Activated CD4-positive, alpha-beta memory T cell treated with anti-CD3 and anti-CD28 coated beads for 36 hours (primary cell): ENCODE results near the gene ZNF397. TPM values are rescaled to one million over a fixed set of nuclear protein-coding genes. Genes with fewer than 3 reads are reported as not detected.

Source experiments
- CTCF ChIA-PET: fragments of 350-600 bp; sonication (Branson Sonifier 250); formaldehyde crosslinking; loops from one replicate; lab custom pipeline; 2021; ENCODE audit warnings: antibody characterized with exemption, inconsistent platforms; lab: Charles Lee
- POLR2A ChIA-PET: fragments of 350-600 bp; sonication (Branson Sonifier 250); formaldehyde crosslinking; loops from one replicate; lab custom pipeline; 2021; ENCODE audit warnings: antibody characterized with exemption; lab: Charles Lee
- DNase-seq: peaks from one replicate; pipeline ENCODE4 v3.0.0-alpha.2; 2020
- H3K27ac Mint-ChIP-seq: one replicate; pipeline ENCODE4 v1.8.0; 2021; ENCODE audit warnings: mixed read lengths
- H3K27me3 Mint-ChIP-seq: one replicate; pipeline ENCODE4 v1.8.0; 2021; ENCODE audit warnings: mixed read lengths
- H3K36me3 Mint-ChIP-seq: one replicate; pipeline ENCODE4 v1.8.0; 2021; ENCODE audit warnings: mixed read lengths
- H3K4me1 Mint-ChIP-seq: one replicate; pipeline ENCODE4 v1.8.0; 2021; ENCODE audit warnings: low read depth, mixed read lengths
- H3K4me3 Mint-ChIP-seq: one replicate; pipeline ENCODE4 v1.8.0; 2021; ENCODE audit warnings: mild to moderate bottlenecking, mixed read lengths
- H3K9me3 Mint-ChIP-seq: one replicate; pipeline ENCODE4 v1.8.0; 2021; ENCODE audit warnings: mixed read lengths
- intact Hi-C: fragments of 100-400 bp; cut with micrococcal nuclease; formaldehyde crosslinking; loops from one replicate; pipeline ENCODE4 v1.15.1; 2023
- total RNA-seq, 2 experiments: library from RNA; stranded (reverse); gene quantifications; one replicate each; pipeline ENCODE4 v1.2.3, GENCODE V29; 2021

ZNF397 gene
- total RNA-seq, 2 experiments from 2014 or later = 19.2 to 19.6 TPM

DNA sequence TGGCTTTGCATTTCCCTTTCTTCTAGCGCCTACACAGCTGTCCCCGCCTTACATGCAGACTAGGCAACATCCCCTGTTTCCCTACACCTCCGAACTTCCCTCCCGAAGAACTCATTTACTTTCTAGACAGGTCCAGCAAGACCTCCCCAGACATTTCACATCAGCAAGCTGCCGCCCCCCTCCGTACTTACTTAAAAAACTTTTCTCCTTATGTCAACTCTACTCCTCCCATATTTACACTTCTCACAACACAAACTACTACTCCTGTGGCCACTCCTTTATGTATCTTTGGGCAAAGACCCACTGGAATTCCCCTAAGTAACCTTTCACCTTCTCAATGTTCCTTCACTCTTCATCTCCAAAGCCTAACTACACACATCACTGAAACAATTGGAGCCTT is 20.4 kb upstream of the ZNF397 start:
- no peak overlapping the region for H3K27ac Mint-ChIP-seq
- no peaks in the 10 kb centered on the region for H3K4me1 Mint-ChIP-seq
- ChIA-PET POLR2A (no interaction called here), CTCF (no interaction called here)
- H3K4me3 Mint-ChIP-seq = no peak overlapping the region
- H3K27me3 Mint-ChIP-seq = peaks cover 2% of the 10 kb centered on the region
- no peak for DNase-seq
- intact Hi-C loops = no loop called here
- no peaks in the 10 kb centered on the region for H3K36me3 Mint-ChIP-seq
- no peaks in the 10 kb centered on the region for H3K9me3 Mint-ChIP-seq

- ChIA-PET POLR2A (no interaction called here), CTCF (no interaction called here)
These were observed 17.0 kb upstream of the ZNF397 start for GRCh38 chr18:35223797-35224196.

GRCh38 chr18:35227254-35227653 is 13.6 kb upstream of the ZNF397 start:
- no peaks in the 10 kb centered on the region for H3K9me3 Mint-ChIP-seq
- peaks cover 3% of the 10 kb centered on the region for H3K4me1 Mint-ChIP-seq
- H3K27me3 Mint-ChIP-seq = peaks cover 3% of the 10 kb centered on the region
- DNase-seq = no peak
- POLR2A ChIA-PET = no interaction called here
- CTCF ChIA-PET = no interaction called here
- intact Hi-C loops = no loop called here
- H3K4me3 Mint-ChIP-seq = no peak overlapping the region
- no peaks in the 10 kb centered on the region for H3K36me3 Mint-ChIP-seq
- no peak overlapping the region for H3K27ac Mint-ChIP-seq

More at GRCh38 chr18:35223797-35224196, 17.0 kb upstream of the ZNF397 start:
- no peak for DNase-seq
- Mint-ChIP-seq H3K9me3 (no peaks in the 10 kb centered on the region), H3K27ac (no peak overlapping the region), H3K36me3 (no peaks in the 10 kb centered on the region), H3K4me1 (no peaks in the 10 kb centered on the region), H3K27me3 (no peaks in the 10 kb centered on the region), H3K4me3 (no peak overlapping the region)
- intact Hi-C loops = no loop called here

DNA sequence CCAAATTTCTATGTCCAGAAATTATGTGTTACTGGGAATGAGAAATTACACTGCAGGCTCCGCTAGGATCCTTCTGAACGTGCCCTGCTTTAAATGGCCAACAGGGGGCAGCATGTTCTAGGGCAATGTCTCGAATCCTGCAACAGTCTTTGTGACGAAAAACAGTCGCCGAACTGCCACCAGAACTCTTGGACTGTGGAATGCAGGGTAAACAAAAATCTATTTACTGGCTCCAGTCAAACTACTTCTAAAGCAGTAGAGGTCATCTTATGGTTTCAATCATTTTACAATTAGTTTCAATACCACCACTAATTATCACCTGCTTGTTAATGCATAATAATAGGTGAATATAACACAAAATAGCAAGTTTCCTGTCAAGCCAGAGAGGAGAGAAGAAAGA is 9.8 kb upstream of the ZNF397 start:
- Mint-ChIP-seq H3K4me1 (peaks cover 3% of the 10 kb centered on the region), H3K27me3 (peaks cover 3% of the 10 kb centered on the region), H3K4me3 (peak overlapping the region; percentile 31), H3K9me3 (no peaks in the 10 kb centered on the region), H3K36me3 (no peaks in the 10 kb centered on the region), H3K27ac (no peak overlapping the region)
- intact Hi-C loops = loop anchor here (1.0 to 2.0 kb wide), 3 partner anchors 124 to 224 kb away; no protein-coding TSS in a partner anchor
- POLR2A ChIA-PET = interaction anchor here (0.7 to 1.5 kb wide), 2 partner anchors 9 to 124 kb away, joined by 3 read pairs; no protein-coding TSS in a partner anchor
- CTCF ChIA-PET = interaction anchor here (0.7 to 4.5 kb wide), 14 partner anchors 9 to 224 kb away, joined by 3 to 41 read pairs (median 4); partner anchors contain the start of genes ZNF24 and ZNF397
- peak; percentile 83 for DNase-seq

DNA sequence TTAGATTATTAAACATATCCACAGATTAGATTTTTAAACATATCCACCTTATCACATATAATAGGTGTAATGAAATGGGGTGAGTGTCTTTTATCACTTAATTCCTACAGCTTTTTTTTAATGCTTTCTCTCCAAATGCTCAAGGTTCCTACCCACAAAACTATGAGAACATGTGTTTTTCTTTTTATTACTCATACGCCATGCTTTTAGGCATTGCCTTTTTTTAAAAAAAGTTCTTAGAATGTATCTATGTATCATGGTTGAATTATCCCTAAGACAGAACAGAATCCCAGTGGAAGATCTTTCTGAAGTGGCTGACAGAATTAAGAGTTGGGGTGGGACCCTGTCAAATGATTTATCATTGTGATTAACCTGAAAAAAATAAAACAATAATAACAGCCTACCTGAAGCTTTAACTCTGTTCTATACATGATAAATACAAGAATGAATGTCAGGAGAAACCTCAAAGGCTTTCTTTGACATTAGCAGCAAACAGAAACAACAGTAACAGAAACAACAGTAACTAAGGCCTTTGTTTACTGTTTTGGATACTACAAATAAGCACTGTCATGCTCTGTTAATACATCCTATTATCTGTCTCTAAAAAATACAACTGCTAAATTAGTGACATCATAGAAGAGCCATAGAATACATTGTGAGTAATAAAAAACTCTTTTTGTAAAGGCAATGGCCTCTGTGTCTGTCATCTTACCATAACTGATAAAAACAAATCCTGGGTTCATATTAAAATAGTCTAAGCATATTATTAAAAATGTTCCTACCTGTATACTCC is 4.1 kb upstream of the ZNF397 start:
- Mint-ChIP-seq H3K4me1 (peaks cover 5% of the 10 kb centered on the region), H3K9me3 (no peaks in the 10 kb centered on the region), H3K27ac (no peak overlapping the region), H3K36me3 (peaks cover 3% of the 10 kb centered on the region), H3K4me3 (no peak overlapping the region), H3K27me3 (no peaks in the 10 kb centered on the region)
- ChIA-PET POLR2A (no interaction called here), CTCF (interaction anchor here (0.7 to 2.5 kb wide), 2 partner anchors 119 to 150 kb away, joined by 3 to 9 read pairs; no protein-coding TSS in a partner anchor)
- intact Hi-C loops = no loop called here
- no peak for DNase-seq

- peaks cover 1% of the 10 kb centered on the region for H3K9me3 Mint-ChIP-seq
- H3K27me3 Mint-ChIP-seq = no peaks in the 10 kb centered on the region
- H3K27ac Mint-ChIP-seq = no peak overlapping the region
- DNase-seq = no peak
- no peak overlapping the region for H3K4me3 Mint-ChIP-seq
- intact Hi-C loops = no loop called here
- peaks cover 22% of the 10 kb centered on the region for H3K4me1 Mint-ChIP-seq
- ChIA-PET POLR2A (interaction anchor here (0.7 to 2.2 kb wide), 4 partner anchors 8 to 259 kb away, joined by 3 to 15 read pairs (median 4); partner anchors contain the start of genes INO80C, ZNF24 and ZSCAN30), CTCF (interaction anchor here (0.6 to 2.2 kb wide), 5 partner anchors 9 to 147 kb away, joined by 3 to 6 read pairs (median 4); partner anchors contain the start of gene ZNF24)
- peaks cover 24% of the 10 kb centered on the region for H3K36me3 Mint-ChIP-seq
These were observed 1.5 kb upstream of the ZNF397 start for GRCh38 chr18:35239314-35239713.

- Mint-ChIP-seq H3K36me3 (peaks cover 45% of the 10 kb centered on the region), H3K4me1 (peaks cover 26% of the 10 kb centered on the region), H3K27ac (peak overlapping the region; percentile 98)
These were observed 592 bp downstream of the ZNF397 start for GRCh38 chr18:35241448-35241804.

DNA sequence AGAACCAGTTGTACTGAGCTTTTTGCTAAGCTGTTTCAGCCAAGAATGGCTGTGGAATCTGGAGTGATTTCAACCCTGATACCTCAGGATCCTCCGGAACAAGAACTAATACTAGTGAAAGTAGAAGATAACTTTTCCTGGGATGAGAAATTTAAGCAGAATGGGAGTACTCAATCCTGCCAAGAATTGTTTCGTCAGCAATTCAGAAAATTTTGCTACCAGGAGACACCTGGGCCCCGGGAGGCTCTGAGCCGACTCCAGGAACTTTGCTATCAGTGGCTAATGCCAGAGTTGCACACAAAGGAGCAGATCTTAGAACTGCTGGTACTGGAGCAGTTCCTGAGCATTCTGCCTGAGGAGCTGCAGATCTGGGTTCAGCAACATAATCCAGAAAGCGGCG is 1.6 kb downstream of the ZNF397 start:
- Mint-ChIP-seq H3K4me3 (no peak overlapping the region), H3K36me3 (peaks cover 55% of the 10 kb centered on the region), H3K27ac (no peak overlapping the region), H3K27me3 (no peaks in the 10 kb centered on the region), H3K4me1 (peaks cover 26% of the 10 kb centered on the region), H3K9me3 (peaks cover 19% of the 10 kb centered on the region)
- intact Hi-C loops = loop anchor here (5.0 kb wide), 2 partner anchors 255 to 335 kb away; partner anchors contain the start of gene INO80C
- no peak for DNase-seq
- POLR2A ChIA-PET = no interaction called here
- CTCF ChIA-PET = interaction anchor here (1.4 kb wide), 1 partner anchor 113 kb away, joined by 3 read pairs; no protein-coding TSS in a partner anchor

More at GRCh38 chr18:35241448-35241804, 592 bp downstream of the ZNF397 start:
- CTCF ChIA-PET = interaction anchor here (0.6 to 2.2 kb wide), 4 partner anchors 11 to 211 kb away, joined by 3 to 6 read pairs (median 4); no protein-coding TSS in a partner anchor
- H3K9me3 Mint-ChIP-seq = peaks cover 19% of the 10 kb centered on the region
- intact Hi-C loops = loop anchor here (1.0 to 5.0 kb wide), 6 partner anchors 26 to 731 kb away; partner anchors contain the start of genes INO80C and RMP24
- POLR2A ChIA-PET = interaction anchor here (1.0 to 2.2 kb wide), 8 partner anchors 26 to 729 kb away, joined by 3 to 15 read pairs (median 4); partner anchors contain the start of genes MAPRE2, ZNF24 and ZSCAN30
- H3K27me3 Mint-ChIP-seq = no peaks in the 10 kb centered on the region
- no peak for DNase-seq
- peak overlapping the region; percentile 96 for H3K4me3 Mint-ChIP-seq

DNA sequence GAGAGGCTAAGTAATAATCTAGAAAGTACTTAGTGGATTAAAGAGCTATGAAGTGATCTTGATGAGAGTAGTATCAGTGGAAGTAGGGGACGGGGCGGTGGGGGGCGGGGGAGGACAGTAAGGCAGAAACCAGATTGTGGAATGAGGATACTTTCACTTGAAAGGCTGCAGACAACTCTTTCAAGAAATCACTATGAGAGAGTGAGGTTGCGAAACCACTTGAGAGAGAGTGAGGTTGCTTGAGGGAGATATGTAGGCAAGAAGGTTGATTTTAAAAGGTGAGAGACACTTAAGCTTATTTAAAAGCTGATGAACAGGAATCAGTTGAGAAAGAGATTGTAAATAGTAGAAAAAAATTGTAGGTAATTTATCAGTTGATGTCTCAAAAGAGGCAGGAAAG is 3.8 kb downstream of the ZNF397 start:
- H3K4me1 Mint-ChIP-seq = peaks cover 22% of the 10 kb centered on the region
- no peaks in the 10 kb centered on the region for H3K27me3 Mint-ChIP-seq
- peaks cover 70% of the 10 kb centered on the region for H3K36me3 Mint-ChIP-seq
- intact Hi-C loops = loop anchor here (5.0 kb wide), 2 partner anchors 253 to 333 kb away; partner anchors contain the start of gene INO80C
- DNase-seq = no peak
- H3K9me3 Mint-ChIP-seq = peaks cover 19% of the 10 kb centered on the region
- ChIA-PET POLR2A (no interaction called here), CTCF (no interaction called here)
- H3K4me3 Mint-ChIP-seq = no peak overlapping the region
- no peak overlapping the region for H3K27ac Mint-ChIP-seq

DNA sequence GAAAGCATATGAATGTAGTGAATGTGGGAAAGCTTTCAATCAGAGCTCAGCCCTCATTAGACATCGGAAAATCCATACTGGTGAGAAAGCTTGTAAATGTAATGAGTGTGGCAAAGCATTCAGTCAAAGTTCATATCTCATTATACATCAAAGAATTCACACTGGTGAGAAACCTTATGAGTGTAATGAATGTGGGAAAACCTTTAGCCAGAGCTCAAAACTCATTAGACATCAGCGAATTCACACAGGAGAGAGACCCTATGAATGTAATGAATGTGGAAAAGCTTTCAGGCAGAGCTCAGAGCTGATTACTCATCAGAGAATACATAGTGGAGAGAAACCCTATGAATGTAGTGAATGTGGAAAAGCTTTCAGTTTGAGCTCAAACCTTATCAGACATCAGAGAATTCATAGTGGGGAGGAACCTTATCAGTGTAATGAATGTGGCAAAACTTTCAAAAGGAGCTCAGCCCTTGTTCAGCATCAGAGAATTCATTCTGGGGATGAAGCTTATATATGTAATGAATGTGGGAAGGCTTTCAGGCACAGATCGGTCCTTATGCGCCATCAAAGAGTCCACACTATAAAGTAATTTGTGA is 5.0 kb downstream of the ZNF397 start:
- intact Hi-C loops = no loop called here
- peaks cover 22% of the 10 kb centered on the region for H3K4me1 Mint-ChIP-seq
- no peak overlapping the region for H3K4me3 Mint-ChIP-seq
- peaks cover 80% of the 10 kb centered on the region for H3K36me3 Mint-ChIP-seq
- H3K27me3 Mint-ChIP-seq = no peaks in the 10 kb centered on the region
- H3K9me3 Mint-ChIP-seq = peaks cover 24% of the 10 kb centered on the region
- DNase-seq = no peak
- CTCF ChIA-PET = no interaction called here
- POLR2A ChIA-PET = interaction anchor here (1.2 kb wide), 1 partner anchor 22 kb away, joined by 3 read pairs; no protein-coding TSS in a partner anchor
- H3K27ac Mint-ChIP-seq = no peak overlapping the region

GRCh38 chr18:35246831-35247230 is 6.0 kb downstream of the ZNF397 start:
- intact Hi-C loops = no loop called here
- Mint-ChIP-seq H3K36me3 (peaks cover 88% of the 10 kb centered on the region), H3K27ac (no peak overlapping the region), H3K4me1 (peaks cover 22% of the 10 kb centered on the region), H3K4me3 (no peak overlapping the region), H3K9me3 (peaks cover 27% of the 10 kb centered on the region), H3K27me3 (no peaks in the 10 kb centered on the region)
- CTCF ChIA-PET = no interaction called here
- POLR2A ChIA-PET = interaction anchor here (0.6 kb wide), 1 partner anchor 121 kb away, joined by 4 read pairs; no protein-coding TSS in a partner anchor
- DNase-seq = no peak
